Astrocyte of the spinal cord (primary cell): Measurements from ENCODE around the gene SDR42E2.

Experiments
- DNase-seq: peaks from one replicate; pipeline ENCODE4 v3.0.0; 2011; ENCODE audit warnings: low read depth, low spot score
- H3K4me3 ChIP-seq: 2 replicates; pipeline ENCODE4 v1.5.1; 2011; ENCODE audit warnings: low read depth, mild to moderate bottlenecking, low read length, moderate library complexity
- CTCF ChIP-seq: IDR thresholded peaks from 2 replicates; pipeline ENCODE4 v1.5.1; 2012; ENCODE audit warnings: low read depth, mild to moderate bottlenecking, low read length, inconsistent platforms
- in situ Hi-C: cut with HindIII; loops from 2 replicates; pipeline ENCODE4 v1.10.0; 2017; ENCODE audit warnings: low sequenced_read_pairs

Gene SDR42E2

GRCh38 chr16:22217890-22218730, 55.8 kb downstream of the SDR42E2 start:
- no peak overlapping the region for H3K4me3 ChIP-seq
- TF ChIP-seq CTCF, result no peak
- in situ Hi-C loops, result no loop called here
- no peak for DNase-seq

GRCh38 chr16:22219389-22220068, 57.2 kb downstream of the SDR42E2 start:
- H3K4me3 ChIP-seq, result no peak overlapping the region
- TF ChIP-seq CTCF, result no peak
- in situ Hi-C loops, result no loop called here
- DNase-seq, result no peak

- no peak overlapping the region for H3K4me3 ChIP-seq
- in situ Hi-C loops, result no loop called here
- peak; percentile 30 for DNase-seq
- no peak for TF ChIP-seq CTCF
Observed at GRCh38 chr16:22220069-22220440, 57.7 kb downstream of the SDR42E2 start.

GRCh38 chr16:22220714-22221113, 58.4 kb downstream of the SDR42E2 start:
- in situ Hi-C loops, result no loop called here
- no peak overlapping the region for H3K4me3 ChIP-seq
- TF ChIP-seq CTCF, result no peak

GRCh38 chr16:22222006-22222405, 59.7 kb downstream of the SDR42E2 start:
- no peak overlapping the region for H3K4me3 ChIP-seq
- no peak for DNase-seq
- no peak for TF ChIP-seq CTCF
- in situ Hi-C loops, result no loop called here

More at GRCh38 chr16:22220714-22221113, 58.4 kb downstream of the SDR42E2 start:
- no peak for DNase-seq

- in situ Hi-C loops, result no loop called here
- DNase-seq, result no peak
- no peak overlapping the region for H3K4me3 ChIP-seq
- TF ChIP-seq CTCF, result no peak
Observed at GRCh38 chr16:22222998-22223397, 60.7 kb downstream of the SDR42E2 start.
